Epidermal melanocyte (primary cell): ENCODE measurements around the gene CDHR1.
"Not testable (repeated sequence)": the region's sequence is repeated elsewhere in the genome, so short reads cannot be mapped to it uniquely, and the experiment has no call there.

Experiments
- DNase-seq: peaks from one replicate; pipeline ENCODE4 v3.0.0; 2011; ENCODE audit warnings: low spot score; ENCODE audit not compliant: insufficient read length

CDHR1 gene

DNA sequence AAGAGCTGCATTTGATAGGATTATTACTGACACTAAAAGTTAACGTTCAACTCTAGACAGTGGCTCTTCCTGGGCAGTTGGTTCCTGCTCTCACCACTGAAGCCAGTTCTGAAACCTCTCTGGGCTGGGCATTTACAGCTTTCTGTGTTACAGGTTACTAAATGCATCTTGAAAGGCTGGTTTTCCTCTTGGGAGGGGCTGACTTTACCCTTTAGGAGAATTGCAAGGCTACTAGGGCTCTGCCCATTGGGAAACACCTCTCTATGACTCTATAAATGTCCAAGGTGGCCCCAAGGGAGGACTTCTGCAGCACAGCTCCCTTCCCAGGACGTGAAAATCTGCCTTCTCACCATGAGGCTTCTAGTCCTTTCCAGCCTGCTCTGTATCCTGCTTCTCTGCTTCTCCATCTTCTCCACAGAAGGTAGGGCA is 20.8 kb upstream of the CDHR1 start, which contains the start of gene GPR15LG:
Gene GPR15LG (plus strand): TSS at position 301 of the 429 bp plus-strand sequence. CDS start 51 bp downstream, at position 352.
- DNase-seq, result no peak

DNA sequence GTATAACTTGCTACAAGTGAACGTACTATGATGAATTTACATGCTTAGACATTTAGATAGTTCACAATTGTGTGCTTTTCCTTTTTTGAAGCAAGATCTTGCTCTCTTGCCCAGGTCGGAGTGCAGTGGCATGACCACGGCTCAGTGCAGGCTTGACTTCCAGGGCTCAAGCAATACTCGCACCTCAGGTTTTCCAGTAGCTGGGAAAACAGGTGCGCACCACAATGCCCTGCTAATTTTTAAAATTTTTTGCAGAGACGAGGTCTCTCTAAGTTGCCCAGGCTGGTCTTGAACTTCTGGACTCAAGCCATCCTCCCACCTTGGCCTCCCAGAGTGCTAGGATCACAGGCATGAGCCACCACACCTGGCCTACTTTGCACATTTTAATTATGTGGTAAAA is 18.9 kb upstream of the CDHR1 start:
- DNase-seq, result no peak

DNA sequence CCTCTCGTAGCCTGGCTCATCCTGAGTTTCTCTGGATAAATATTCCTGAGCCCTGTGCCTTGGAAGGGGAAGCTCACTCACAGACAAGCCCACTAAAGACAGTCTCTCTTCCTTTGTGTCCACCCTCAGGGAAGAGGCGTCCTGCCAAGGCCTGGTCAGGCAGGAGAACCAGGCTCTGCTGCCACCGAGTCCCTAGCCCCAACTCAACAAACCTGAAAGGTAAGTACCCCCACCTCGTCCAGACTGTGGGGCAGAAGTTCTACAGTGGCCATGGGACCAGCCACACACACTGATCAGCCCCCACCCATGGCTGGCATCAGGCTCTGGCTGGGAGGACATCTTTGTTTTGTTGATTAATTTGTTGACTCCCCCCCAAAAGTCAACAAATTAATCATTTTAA is 18.0 kb upstream of the CDHR1 start:
- DNase-seq, result no peak

DNA sequence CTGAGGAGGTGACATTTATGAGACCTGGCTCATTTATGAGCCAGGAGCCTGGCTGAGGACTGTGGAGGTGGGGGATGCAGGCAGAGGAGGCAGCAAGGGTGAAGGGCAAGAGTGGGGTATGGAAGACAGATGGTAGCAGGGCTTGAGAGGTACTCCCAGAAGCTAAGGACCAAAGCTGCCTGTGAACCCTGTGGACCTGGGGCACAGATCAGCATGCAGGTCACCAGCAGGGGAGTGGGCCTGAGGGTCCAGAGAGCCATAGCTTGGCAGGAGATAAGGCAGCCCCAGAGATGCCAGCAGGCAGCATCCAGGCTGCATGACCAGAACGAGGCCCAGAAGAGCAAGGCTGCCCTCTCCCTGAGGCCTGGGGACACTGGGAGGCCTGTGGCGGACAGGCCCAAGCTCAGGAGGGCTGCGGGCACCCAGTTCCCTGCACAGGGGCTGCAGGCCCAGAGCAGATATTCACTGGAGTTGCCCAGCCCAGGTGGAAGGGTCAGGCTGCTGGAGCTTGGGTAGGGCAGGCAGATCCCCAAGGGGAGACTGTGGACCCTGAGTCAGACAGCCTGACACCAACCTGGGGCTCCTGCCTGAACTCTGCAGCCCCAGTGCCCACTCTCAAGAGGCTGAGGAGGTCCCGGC is 17.4 kb upstream of the CDHR1 start:
- no peak for DNase-seq

DNA sequence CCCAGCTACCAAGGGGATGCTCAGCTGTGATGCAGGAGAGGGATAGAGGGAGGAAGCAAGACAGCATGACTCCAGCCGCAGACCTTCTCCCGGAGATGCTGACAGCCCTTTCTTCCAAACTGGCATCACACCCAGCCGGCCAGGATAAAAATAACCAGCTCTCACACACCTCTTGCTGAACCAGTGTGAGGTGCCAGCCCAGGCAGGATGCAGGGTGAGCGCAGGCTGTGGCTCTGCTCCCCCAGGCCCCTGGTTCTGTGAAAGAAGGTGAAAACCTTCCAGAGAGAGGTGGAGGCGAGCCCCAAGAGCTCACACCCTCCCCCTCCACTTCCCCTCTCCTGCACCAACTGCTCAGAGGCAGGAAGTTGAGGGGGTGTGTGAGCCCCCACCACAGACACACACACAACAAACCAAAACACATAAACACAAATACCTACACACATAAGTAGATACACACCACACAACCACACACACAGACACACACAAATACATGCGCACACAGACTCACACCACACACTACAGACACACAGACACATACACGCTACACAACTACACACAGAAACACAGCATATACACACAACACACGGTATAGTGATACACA is 16.7 kb upstream of the CDHR1 start:
- DNase-seq, result no peak

DNA sequence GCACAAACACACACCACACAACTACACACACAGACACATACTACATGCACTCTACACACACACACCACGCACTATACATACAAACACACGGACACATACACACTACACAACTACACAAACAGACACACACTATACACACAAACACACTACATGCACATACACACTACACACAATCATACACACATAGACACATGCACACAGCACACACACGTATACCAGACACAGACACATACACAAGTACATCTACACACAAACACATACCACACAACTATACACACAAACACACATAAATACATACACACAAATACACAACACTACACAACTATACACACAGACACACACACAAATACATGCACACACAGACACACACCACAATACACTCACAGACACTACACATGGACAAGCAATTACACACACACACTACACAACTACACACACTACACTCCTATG is 16.2 kb upstream of the CDHR1 start:
- no peak for DNase-seq

DNA sequence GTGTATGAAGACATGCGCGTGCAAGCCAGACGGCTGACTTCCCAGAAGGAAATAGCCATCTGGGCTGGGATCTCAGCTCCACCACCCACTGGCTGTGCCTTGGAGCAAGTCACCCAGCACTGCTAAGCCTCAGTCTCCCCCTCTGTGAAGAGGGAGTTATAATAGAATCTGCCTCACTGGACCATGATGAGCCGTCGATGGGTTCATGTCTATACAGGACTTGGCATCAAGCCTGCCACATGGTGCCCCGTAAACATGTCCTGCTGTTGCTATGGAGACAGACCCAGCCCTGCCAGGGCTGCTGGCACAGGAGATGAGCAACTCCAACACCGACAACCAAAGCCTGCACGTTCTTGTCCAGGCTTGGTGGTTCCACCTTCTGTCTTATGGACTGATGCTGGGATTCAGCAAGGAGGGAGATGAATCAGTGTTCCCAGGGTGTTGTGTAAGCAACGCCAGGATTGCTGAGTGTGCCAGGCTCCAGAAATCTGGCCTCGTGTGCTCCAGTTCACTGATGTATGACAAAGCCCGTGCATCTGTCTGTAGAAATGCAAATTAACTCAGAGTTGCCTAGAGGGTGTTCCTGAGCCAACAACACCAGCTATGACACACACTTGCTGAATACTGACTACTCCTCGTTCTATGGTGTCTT is 15.2 kb upstream of the CDHR1 start:
- no peak for DNase-seq

DNA sequence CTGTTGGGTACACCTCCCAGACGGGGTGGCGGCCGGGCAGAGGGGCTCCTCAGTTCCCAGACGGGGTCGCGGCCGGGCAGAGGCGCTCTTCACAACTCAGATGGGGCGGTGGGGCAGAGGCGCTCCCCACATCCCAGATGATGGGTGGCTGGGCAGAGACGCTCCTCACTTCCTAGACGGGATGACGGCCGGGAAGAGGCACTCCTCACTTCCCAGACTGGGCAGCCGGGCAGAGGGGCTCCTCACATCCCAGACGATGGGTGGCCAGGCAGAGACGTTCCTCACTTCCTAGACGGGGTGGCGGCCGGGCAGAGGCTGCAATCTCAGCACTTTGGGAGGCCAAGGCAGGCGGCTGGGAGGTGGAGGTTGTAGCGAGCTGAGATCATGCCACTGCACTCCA is 14.0 kb upstream of the CDHR1 start:
- not testable (repeated sequence) for DNase-seq

DNA sequence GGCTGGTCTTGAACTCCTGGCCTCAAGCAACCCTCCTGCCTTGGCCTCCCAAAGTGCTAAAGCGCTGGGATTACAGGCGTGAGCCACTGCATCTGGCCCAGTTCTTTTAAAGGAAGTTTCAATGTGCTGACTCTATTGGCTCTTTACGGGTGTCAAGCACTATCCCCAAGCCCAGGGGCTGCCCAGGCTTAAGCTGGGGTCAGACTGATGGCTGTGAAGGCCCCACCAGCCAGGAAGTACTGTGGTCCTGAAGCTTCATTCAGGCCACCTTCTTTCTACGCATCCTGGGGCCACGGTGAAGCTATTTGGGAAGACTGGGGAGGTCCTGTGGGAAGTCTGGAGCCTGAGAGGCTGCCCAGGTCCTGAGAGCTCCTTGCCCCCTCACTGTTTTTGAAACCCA is 12.7 kb upstream of the CDHR1 start:
- no peak for DNase-seq

DNA sequence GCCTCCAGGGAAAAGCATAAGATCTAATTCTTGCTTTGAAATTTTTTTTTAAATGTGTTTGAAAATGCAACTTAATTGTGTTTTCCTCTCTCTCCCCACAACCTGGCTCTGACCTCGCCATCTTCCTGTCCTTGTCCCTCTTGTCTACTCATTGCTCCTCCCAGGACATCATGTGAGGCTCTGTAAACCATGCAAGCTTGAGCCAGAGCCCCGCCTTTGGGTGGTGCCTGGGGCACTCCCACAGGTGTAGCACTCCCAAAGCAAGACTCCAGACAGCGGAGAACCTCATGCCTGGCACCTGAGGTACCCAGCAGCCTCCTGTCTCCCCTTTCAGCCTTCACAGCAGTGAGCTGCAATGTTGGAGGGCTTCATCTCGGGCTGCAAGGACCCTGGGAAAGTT is 9.8 kb upstream of the CDHR1 start:
- DNase-seq, result peak; percentile 9

DNA sequence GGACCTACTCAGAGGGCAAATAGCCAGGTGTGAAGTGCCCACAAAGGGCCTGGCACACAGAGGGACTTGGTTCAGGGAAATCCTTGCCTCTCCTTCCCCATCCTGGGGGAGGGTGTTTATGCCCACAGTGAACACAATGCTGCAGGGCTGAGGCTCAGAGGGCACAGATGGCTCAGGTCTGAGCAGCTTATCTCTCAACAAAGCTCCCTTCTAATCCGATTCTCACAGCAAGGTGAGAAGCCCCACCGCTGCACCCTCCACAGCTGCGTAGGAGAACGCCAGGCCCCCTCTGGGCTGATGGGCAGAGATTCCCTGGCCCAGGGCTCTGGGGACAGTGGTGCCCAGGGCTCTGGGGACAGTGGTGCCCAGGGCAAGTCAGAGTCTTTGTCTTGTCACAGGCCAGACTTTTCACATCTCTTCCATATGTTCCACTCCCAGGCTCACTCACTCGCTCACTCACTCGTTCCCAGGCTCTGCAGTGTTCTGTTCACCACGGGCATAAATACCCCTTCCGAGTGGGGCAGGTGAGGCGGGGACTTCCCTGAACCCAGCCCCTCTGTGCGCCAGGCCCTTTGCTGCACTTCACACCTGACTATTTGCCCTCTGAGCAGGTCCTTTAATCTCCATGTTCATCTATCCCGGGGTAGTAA is 8.7 kb upstream of the CDHR1 start:
- peak; percentile 6 for DNase-seq

DNA sequence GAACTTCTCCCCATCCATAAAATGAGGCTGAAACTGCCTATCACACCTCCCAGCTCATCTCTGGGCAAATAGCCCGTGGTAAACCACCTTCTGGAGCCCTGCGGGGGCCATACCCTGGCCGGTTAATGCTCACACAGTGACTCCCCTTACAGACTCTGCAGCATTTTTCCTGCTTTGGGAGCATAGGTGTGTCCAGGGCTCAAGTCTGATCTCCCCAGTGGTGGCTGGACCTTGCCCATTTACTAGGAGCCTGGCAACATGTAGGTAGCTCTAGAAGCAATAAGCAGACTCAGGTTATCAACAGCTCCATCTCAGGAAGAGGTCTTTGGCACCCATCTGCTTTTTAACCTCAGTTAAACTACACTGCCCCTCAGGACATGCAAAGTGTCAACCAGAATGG is 5.5 kb upstream of the CDHR1 start:
- DNase-seq, result no peak

DNA sequence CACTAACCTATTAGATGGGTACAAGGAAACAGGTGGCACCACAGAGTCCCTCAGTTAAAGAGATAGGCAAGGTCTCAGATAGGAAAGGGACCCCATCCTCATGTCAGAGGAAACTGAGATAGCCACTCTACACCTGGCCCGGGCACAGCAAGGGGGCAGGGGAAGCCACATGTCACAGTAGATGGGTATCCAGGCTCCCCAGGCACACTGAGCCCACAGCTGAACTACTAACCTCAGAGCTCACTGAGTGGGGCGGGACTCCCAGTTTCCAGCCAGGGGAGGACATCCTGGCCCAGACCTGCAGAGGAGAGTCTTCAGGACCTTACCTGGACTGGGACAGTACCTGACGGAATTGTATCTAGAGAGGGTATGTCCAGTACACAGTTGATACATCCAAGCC is 3.7 kb upstream of the CDHR1 start:
- no peak for DNase-seq

DNA sequence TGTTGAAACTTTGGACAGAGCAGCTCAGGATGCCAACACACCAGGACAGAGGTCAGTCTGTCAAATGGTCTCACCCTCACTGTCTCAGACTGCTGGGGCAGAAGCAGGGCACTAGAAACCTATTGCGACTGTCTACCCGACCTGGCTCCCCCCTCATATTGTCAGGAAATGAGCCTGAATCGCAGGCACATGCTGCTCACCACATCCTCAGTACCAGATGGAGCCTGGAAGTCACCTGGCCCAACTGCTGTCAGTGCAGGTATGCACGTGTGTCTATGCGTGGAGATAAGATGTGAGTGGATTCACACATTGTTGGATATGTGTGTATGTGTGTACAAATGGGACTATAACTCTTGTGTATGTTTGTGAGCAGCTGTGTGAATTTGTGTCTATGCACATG is 3.2 kb upstream of the CDHR1 start:
- DNase-seq, result no peak

DNA sequence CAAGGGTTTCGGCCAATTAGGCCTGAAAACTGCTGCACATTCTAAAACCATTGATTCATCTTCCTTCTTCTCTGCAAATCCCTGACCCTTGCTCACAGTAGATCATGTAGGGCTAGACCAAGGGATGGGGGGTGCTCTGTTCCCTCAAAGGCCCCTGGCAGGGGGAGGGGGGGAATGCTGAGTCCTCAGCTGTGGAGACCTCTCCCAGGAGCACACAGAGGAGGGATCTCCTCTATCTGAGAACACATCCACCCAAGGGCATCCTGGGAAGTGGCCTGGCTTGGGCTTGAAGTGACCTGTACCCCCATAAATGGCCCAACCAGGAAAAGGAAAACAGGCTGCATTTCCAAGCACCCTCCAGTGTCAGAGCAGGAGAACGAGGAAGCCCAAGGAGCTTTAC is 1.0 kb upstream of the CDHR1 start:
- no peak for DNase-seq

DNA sequence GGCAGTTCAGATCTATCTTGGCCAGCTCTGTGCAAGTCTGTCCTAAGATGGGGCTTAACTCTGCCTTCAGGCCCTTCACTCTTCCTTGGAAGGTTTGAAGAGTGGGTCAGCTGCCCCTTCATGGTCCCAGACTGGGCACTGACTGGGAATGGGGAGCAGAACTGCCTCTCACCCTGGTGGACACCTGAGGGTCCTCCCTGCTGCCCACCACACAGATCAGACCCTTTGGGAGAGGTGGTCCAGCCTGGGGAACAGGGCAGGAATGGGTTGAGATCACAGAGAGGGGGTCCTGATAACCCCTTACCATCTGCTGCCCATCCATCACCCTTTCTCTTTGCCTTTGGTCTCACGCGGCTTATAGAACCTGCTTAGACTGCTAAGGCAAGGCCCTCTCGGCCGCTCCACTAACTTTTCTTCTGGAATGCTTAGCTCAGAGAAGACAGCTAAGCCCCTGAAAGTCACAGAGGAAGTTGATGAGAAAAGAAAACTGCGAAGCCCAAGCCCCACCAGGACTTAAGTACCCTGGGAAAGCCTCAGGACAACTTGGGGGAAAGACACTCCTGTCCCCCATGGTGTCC is 402 bp upstream of the CDHR1 start:
- no peak for DNase-seq

DNA sequence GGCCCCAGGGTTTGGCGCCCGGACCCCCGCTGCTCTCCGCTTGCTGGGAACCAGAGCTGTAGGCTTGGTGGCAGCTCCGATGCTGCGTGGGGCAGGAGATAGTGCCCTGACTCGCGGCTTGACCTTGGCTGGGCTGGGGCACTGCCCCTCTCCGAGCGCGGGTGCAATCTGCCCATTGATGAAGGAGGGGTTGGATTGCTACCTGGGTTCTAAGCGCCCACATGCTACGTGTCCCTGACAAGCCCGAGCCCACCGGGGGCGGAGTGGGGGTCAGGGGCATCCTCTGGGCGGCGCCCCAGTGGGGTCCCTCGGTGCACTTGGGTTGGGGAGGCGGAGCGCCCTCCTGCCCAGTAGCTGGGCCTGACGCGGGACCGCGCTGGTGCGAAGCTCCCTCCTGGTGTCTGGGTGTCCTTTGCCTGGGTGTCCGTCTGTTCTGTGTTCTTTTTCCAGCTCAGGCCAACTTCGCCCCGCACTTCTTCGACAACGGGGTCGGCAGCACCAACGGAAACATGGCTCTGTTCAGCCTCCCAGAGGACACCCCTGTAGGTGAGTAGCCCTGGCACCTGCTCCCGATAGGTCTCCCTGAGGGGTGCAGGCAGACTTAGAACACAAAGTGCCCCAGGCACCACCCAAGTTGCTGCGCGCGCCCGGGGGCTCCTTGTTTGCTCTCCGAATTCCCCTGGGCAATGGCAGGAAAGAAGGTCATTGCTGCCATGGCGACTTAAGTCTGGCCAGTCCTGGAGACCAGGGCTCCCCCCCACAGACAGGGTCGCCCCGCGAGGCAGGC is 900 bp downstream of the CDHR1 start:
- no peak for DNase-seq

DNA sequence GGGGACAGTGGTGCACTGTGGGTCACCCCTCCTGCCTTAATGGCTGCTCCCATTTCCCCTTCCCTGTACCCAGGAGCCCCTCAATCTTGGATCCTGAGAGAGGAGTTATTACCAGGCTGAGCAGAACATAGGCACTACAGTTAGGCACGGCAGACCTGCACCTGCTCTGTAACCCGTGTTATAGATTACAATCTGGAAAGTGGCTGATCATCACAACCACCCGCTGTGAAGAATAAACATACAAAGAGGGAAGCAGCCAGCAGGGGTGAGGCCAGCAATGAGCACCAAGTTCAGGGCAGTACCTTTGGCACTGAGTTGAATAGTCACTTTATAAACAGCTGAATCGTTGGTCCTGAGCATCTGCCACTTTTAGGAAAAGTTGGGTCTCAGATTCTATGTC is 1.7 kb downstream of the CDHR1 start:
- DNase-seq, result no peak

DNA sequence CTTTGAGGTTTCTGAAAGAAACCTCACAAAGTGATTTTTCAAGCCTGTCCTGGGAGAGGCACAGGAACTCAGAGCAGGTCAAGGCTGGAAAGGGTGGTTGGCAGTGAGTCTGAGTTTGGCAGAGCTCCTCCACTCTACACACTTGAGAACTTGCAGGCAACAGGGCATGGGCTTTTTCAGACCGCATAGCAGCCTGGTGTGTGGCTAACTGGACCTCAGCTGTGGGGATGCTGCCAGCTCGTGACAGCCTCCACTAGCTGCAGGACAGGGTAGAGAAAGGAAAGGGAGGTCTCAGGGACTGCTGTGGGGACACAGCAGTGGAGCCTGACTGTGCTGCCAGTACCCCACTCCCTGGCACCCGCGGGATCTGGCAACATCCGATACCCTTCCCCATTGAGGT is 2.6 kb downstream of the CDHR1 start:
- no peak for DNase-seq

DNA sequence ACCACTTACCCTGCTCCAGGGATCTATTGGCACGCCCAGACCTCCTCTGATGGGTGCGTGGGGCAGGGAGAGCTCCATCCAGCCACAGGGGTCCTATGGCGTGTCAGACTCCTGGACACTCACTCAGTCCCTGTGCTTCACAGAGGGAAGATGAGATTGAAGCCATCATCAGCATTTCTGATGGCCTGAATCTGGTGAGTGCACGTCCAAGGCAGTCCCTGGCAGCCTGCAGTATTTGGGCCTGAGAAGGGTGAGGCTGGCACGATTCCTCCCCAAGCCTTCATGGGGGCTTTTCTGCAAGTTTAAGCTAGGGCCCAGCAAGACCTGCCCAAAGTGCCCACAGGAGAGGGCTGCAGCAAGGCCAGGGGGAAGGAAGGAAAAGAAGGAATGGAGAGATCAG is 3.3 kb downstream of the CDHR1 start:
- DNase-seq, result no peak

DNA sequence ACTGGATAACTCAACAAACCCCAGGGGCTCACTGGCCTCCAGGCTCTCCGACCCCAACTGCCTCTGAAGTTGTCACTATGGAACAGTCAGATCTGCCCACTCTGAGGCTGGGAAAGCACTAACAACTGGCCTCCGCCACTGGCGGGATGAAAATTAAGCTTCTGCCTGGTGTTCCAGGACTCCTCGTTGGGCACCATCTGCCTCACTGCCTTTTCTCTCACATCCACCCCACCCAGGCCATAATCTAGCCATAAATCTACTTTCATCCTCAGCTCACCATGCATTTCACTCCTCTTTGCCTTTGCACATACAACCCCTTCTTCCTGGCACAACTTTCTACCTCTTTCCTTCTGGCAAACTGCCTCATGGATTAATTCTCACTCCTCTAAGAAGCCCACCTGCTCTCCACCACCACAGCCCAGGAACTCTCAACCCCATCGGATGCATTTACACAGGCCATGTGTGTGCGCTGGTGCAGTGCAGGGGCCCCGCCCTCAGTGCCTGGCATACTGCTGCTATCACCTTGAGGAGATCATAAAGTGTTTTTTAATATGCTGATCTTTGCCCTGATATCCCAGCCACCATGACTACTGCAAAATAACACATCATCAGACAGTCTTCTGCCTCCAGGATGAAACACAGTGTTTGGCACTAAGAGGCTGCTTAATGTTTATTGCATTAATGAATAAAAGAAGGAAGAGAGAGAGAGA is 4.0 kb downstream of the CDHR1 start:
- no peak for DNase-seq
